ENCODE data around the gene MCCC2. TPM values are rescaled to one million over a fixed set of nuclear protein-coding genes. Genes with fewer than 3 reads are reported as not detected.
"Not testable (repeated sequence)": the region's sequence is repeated elsewhere in the genome, so short reads cannot be mapped to it uniquely, and the experiment has no call there.

Gene MCCC2
- total RNA-seq = 10 to 100 TPM in 5 of 8 experiments, 1 to 10 TPM in 3; 5.3 to 56.8 (median 15.1) TPM

DNA sequence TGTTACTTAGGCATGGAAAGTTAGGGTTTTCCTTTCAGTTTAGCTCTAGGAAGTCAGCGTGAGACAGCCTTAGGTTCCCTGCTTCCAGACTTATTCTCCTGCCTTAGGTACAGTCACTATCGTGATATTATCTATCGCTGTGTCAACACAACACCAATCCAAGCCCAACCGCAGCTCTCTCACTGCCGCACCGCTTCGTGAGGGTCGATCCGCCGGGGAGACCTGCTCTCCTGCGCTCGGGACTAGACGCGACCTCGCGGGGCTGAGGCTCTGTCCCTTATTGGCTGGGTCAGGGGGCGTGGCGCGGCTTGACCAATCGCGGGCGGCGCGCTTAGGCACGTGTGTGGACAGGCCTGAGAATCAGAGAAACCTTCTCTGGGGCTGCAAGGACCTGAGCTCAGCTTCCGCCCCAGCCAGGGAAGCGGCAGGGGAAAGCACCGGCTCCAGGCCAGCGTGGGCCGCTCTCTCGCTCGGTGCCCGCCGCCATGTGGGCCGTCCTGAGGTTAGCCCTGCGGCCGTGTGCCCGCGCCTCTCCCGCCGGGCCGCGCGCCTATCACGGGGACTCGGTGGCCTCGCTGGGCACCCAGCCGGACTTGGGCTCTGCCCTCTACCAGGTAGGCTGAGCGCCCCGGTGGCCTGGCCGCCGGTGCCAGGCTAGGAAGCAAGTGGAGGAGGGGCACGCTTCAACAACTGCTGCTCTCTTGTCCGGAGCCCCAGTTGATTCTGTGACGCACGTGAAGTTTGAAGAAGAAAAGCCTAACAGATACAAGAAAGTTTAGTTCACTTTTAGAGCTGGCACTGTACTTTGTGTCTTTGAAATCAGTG, at the start of gene MCCC2:
MCCC2 (plus strand) TSS at position 400 of the 825 bp plus-strand sequence; CDS start at position 486, 86 bp downstream.
- in situ Hi-C loops (cut with MboI; ENCODE audit: low pct_unique_long_range_greater_than_20kb in 2 of 9, low sequenced_read_pairs in 9 of 9, unreplicated experiment in 9 of 9) = no loop called here
- ATAC-seq (replicated peaks in 6 of 8) = peak; percentile 98 to 100 (median 100)
- H3K27ac ChIP-seq = peak within 1 kb of the TSS in 1 of 2 donors; percentile 48
- 3 to 17% (median 11%) methylated on average over 1 to 13 of the region's 56 CpGs; no CpG with 5 or more reads in 6 of the 10 experiments for WGBS, 10 experiments
- H3K4me3 ChIP-seq = peak within 1 kb of the TSS; percentile 55 to 75 (median 72)
- H3K4me1 ChIP-seq (replicated peaks in 1 of 2) = peaks cover 2 to 10% of the 10 kb centered on the region in 2 donors

DNA sequence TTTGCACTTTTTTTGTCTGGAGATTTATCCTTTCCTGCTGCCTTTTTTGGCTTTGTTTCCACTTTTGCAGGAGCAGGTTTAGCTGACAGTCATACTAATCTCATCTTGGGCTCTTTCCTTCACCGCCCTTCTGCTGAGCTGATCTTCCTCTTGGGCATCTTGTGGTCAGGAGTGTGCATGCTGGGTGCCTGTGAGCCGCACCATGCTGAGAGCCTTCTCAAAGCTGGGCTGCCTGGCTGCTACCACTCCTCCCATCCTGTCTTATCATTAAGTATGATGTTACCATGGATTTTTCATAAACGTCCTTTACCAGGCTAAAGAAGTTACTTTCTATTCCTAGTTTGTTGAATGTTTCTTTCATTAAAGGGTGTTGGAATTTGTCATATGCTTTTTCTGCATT, 49.5 kb upstream of the MCCC2 start:
- 71 to 100% (median 93%) methylated on average over 1 to 3 of the region's 3 CpGs for WGBS, 10 experiments
- no peaks in the 10 kb centered on the region for H3K4me1 ChIP-seq (replicated peaks in 1 of 2)
- no peak overlapping the region for H3K27ac ChIP-seq
- in situ Hi-C loops (cut with MboI; ENCODE audit: low pct_unique_long_range_greater_than_20kb in 2 of 9, low sequenced_read_pairs in 9 of 9, unreplicated experiment in 9 of 9) = no loop called here
- H3K4me3 ChIP-seq = no peak overlapping the region
- ATAC-seq (replicated peaks in 6 of 8) = peak in 3 of 8 experiments; percentile 17 to 84 (median 60)

DNA sequence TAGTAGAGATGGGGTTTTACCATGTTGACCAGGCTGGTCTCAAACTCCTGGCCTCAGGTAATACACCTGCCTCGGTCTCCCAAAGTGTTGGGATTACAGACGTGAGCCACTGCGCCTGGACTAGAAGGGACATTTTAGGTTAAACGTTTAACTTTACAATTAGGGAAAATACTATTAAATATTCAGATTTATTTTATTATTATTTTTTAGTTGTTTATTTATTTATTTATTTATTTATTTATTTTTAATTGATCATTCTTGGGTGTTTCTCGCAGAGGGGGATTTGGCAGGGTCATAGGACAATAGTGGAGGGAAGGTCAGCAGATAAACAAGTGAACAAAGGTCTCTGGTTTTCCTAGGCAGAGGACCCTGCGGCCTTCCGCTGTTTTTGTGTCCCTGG, 36.3 kb upstream of the MCCC2 start:
- 97 to 100% (median 100%) methylated on average over 1 to 6 of the region's 7 CpGs; no CpG with 5 or more reads in 5 of the 10 experiments for WGBS, 10 experiments
- not testable (repeated sequence) for ATAC-seq (replicated peaks in 6 of 8)

DNA sequence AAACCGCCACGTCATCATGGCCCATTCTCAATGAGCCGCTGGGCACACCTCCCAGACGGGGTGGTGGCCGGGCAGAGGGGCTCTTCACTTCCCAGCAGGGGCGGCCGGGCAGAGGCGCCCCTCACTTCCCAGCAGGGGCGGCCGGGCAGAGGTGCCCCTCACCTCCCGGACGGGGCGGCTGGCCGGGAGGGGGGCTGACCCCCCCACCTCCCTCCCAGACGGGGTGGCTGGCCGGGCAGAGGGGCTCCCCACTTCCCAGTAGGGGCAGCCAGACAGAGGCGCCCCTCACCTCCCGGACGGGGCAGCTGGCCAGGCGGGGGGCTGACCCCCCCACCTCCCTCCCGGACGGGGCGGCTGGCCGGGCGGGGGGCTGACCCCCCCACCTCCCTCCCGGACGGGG, 35.6 kb upstream of the MCCC2 start:
- in situ Hi-C loops (cut with MboI; ENCODE audit: low pct_unique_long_range_greater_than_20kb in 2 of 9, low sequenced_read_pairs in 9 of 9, unreplicated experiment in 9 of 9); H3K4me3 ChIP-seq; ATAC-seq (replicated peaks in 6 of 8); H3K27ac ChIP-seq; H3K4me1 ChIP-seq (replicated peaks in 1 of 2): not testable (repeated sequence)
- WGBS, 10 experiments = no CpG with 5 or more reads among the region's 27 CpGs

More for the DNA sequence above, 36.3 kb upstream of the MCCC2 start:
- in situ Hi-C loops (cut with MboI; ENCODE audit: low pct_unique_long_range_greater_than_20kb in 2 of 9, low sequenced_read_pairs in 9 of 9, unreplicated experiment in 9 of 9); H3K4me1 ChIP-seq (replicated peaks in 1 of 2); H3K27ac ChIP-seq; H3K4me3 ChIP-seq: not testable (repeated sequence)

DNA sequence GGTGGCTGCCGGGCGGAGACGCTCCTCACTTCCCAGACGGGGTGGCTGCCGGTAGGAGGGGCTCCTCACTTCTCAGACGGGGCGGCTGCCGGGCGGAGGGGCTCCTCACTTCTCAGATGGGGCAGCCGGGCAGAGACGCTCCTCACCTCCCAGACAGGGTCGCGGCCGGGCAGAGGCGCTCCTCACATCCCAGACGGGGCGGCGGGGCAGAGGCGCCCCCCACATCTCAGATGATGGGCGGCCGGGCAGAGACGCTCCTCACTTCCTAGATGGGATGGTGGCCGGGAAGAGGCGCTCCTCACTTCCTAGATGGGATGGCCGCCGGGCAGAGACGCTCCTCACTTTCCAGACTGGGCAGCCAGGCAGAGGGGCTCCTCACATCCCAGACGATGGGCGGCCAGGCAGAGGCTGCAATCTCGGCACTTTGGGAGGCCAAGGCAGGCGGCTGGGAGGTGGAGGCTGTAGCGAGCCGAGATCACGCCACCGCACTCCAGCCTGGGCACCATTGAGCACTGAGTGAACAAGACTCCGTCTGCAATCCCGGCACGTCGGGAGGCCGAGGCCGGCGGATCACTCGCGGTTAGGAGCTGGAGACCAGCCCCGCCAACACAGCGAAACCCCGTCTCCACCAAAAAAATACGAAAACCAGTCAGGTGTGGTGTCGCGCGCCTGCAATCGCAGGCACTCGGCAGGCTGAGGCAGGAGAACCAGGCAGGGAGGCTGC, 35.0 kb upstream of the MCCC2 start:
- in situ Hi-C loops (cut with MboI; ENCODE audit: low pct_unique_long_range_greater_than_20kb in 2 of 9, low sequenced_read_pairs in 9 of 9, unreplicated experiment in 9 of 9); H3K27ac ChIP-seq; H3K4me1 ChIP-seq (replicated peaks in 1 of 2); H3K4me3 ChIP-seq; ATAC-seq (replicated peaks in 6 of 8): not testable (repeated sequence)
- WGBS, 10 experiments = no CpG with 5 or more reads among the region's 53 CpGs

DNA sequence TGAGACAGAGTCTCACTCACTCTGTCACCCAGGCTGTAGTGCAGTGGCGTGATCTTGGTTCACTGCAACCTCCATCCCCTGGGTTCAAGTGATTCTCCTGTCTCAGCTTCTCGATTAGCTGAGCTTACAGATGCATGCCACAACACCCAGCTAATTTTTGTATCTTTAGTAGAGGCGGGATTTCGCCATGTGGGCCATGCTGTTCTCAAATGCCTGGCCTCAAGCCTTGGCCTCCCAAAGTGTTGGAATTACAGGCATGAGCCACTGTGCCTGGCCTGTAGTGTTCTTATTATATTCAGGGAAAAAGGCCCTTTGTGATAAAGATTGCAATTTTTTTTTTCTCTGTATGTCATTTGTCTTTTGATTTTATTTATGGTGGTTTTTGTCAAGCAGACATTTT, 24.0 kb upstream of the MCCC2 start:
- Histone ChIP-seq H3K27ac (no peak overlapping the region), H3K4me1 (replicated peaks in 1 of 2) (no peaks in the 10 kb centered on the region), H3K4me3 (no peak overlapping the region)
- in situ Hi-C loops (cut with MboI; ENCODE audit: low pct_unique_long_range_greater_than_20kb in 2 of 9, low sequenced_read_pairs in 9 of 9, unreplicated experiment in 9 of 9) = no loop called here
- WGBS, 10 experiments = 71 to 100% (median 92%) methylated on average over 1 to 4 of the region's 4 CpGs; no CpG with 5 or more reads in 2 of the 10 experiments
- ATAC-seq (replicated peaks in 6 of 8) = no peak

DNA sequence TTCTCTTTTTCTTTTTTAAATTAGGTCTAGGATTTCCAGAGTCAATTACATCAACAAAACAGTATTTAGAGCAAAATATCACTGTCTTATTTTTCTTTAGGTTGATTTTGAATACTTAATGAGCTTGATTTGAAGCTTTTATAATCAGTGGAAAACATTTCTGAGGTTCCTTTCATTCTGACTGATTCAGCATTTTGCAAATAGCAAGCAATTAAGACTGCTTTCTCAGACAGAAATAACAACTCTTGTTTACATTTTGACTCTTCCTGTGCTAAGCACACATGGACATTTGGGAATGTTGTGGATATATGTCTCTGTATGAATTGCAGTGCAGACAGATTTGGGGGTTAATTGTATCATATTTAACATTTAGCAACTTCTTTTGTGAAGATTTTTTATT, 22.2 kb upstream of the MCCC2 start:
- ATAC-seq (replicated peaks in 6 of 8) = no peak
- H3K4me3 ChIP-seq = no peak overlapping the region
- in situ Hi-C loops (cut with MboI; ENCODE audit: low pct_unique_long_range_greater_than_20kb in 2 of 9, low sequenced_read_pairs in 9 of 9, unreplicated experiment in 9 of 9) = no loop called here
- peaks cover 0 to 2% of the 10 kb centered on the region in 2 donors for H3K4me1 ChIP-seq (replicated peaks in 1 of 2)
- H3K27ac ChIP-seq = no peak overlapping the region

DNA sequence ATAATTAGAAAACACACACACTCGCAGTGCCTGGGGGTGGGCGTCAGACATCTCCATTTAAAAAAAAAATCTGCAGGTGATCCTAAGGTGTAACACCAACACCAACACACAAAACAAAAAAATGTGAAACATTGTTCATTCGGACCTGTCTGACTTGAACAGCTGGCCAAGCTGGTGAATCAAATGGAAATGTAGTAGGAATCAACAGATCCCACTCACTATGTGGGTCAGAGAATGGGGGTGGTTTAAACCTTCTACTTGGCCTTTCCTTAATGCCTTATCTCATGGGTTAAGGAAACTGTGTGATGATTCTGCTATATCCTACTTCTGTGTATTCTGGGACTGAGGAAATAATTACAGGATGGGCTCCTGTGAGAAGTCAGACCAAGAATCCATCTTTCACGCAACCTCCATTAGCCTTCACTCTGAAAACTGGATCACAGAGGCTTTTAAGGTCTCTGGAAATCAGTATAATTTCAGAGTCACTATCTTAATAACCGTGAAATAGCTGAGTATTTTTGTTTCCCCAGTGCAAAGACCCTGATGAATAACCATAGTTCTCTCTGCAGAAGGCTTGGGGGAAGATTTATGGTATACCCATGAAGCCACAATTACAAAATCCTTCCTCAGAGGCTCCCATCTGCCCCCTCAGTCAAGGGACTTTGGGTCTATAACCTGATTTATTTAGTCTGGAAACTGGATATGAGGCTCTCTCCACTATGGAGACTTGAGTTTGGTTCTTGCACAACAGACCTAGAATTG, 17.2 kb upstream of the MCCC2 start:
- 73 to 100% (median 94%) methylated on average over 1 to 4 of the region's 5 CpGs; no CpG with 5 or more reads in 1 of the 10 experiments for WGBS, 10 experiments
- ATAC-seq (replicated peaks in 6 of 8) = no peak
- Histone ChIP-seq H3K4me3 (no peak overlapping the region), H3K4me1 (replicated peaks in 1 of 2) (peaks cover 0 to 7% of the 10 kb centered on the region in 2 donors), H3K27ac (no peak overlapping the region)
- in situ Hi-C loops (cut with MboI; ENCODE audit: low pct_unique_long_range_greater_than_20kb in 2 of 9, low sequenced_read_pairs in 9 of 9, unreplicated experiment in 9 of 9) = no loop called here

DNA sequence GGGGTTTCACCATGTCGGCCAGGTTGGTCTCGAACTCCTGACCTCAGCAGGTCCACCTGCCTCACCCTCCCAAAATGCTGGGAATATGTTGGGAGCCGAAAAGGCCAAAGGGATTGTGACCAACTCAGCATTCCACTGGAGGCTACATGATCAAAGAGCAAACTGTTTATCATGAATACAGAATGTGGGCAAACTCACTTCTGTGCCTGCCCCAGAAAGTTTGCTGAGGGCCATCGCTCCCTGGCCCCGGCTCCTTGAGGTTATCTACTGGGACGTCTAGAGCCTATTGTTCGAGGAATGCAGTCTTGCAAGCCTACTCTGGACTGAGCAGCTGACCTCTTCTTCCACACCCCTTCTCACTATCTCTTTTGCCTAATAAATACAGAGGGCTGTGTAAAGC, 15.3 kb upstream of the MCCC2 start:
- H3K27ac ChIP-seq; H3K4me1 ChIP-seq (replicated peaks in 1 of 2); in situ Hi-C loops (cut with MboI; ENCODE audit: low pct_unique_long_range_greater_than_20kb in 2 of 9, low sequenced_read_pairs in 9 of 9, unreplicated experiment in 9 of 9); H3K4me3 ChIP-seq; ATAC-seq (replicated peaks in 6 of 8): not testable (repeated sequence)
- whole genome bisulfite sequencing, 10 experiments = 80 to 100% (median 100%) methylated on average over 1 to 4 of the region's 7 CpGs; no CpG with 5 or more reads in 3 of the 10 experiments

DNA sequence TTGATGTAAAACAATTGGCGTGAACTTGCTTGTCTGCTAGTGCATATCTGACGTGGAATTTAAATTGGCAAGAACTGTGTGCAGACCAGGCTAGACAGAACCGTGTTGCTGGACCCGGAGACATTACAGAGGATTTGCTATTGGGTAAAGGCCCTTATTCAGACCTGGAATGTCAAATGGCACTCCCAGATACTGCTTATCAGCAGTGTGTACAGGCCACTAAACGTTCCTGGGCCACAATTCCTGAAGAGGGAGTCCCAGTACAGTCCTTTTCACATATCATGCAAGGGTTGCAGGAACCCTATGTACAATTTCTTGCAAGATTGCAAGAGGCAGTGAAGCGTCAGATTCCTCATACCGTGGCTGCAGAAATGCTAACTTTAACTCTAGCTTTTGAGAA, 13.5 kb upstream of the MCCC2 start:
- H3K4me1 ChIP-seq (replicated peaks in 1 of 2) = peaks cover 0 to 7% of the 10 kb centered on the region in 2 donors
- no peak overlapping the region for H3K4me3 ChIP-seq
- no peak overlapping the region for H3K27ac ChIP-seq
- in situ Hi-C loops (cut with MboI; ENCODE audit: low pct_unique_long_range_greater_than_20kb in 2 of 9, low sequenced_read_pairs in 9 of 9, unreplicated experiment in 9 of 9) = no loop called here
- 42 to 100% (median 79%) methylated on average over 1 to 6 of the region's 7 CpGs; no CpG with 5 or more reads in 2 of the 10 experiments for WGBS, 10 experiments
- ATAC-seq (replicated peaks in 6 of 8) = no peak

DNA sequence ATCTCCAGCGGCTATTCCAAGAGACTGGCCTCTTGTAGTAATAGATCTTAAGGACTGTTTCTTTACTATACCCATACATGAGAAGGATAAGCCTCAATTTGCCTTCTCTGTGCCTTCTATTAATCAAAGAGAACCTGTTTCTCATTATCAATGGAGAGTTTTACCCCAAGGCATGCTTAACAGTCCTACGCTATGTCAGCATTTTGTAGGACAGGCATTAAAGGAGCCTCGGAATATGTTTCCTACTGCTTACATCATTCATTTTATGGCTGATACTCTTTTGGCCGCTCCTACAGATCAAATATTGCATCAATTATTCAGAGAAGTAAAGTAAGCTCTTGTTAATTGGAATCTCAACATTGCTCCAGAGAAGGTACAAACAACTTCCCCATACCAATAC, 11.6 kb upstream of the MCCC2 start:
- ATAC-seq (replicated peaks in 6 of 8); in situ Hi-C loops (cut with MboI; ENCODE audit: low pct_unique_long_range_greater_than_20kb in 2 of 9, low sequenced_read_pairs in 9 of 9, unreplicated experiment in 9 of 9); H3K27ac ChIP-seq; H3K4me3 ChIP-seq; H3K4me1 ChIP-seq (replicated peaks in 1 of 2): not testable (repeated sequence)
- WGBS, 10 experiments = 60 to 100% (median 95%) methylated on average over 1 to 3 of the region's 4 CpGs; no CpG with 5 or more reads in 2 of the 10 experiments

DNA sequence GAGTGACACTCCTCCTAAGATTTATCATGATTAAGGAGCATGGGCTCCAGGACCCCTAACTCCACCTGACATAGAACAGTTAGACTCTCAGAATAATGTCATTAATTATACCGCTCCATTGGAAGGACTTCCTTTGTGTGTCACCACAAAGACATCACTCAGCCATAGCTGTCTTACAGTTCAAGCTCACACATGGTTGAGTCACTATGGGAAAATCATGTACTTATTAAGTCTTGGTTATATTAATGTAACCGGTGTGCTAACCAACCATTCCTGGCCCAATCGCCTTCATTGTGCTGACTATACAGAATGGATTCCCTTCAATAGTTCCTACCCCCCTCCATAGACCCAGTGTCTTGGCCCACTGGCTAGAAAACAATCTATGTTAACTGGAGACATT, 10.9 kb upstream of the MCCC2 start:
- in situ Hi-C loops (cut with MboI; ENCODE audit: low pct_unique_long_range_greater_than_20kb in 2 of 9, low sequenced_read_pairs in 9 of 9, unreplicated experiment in 9 of 9) = no loop called here
- WGBS, 10 experiments = 72 to 100% (median 96%) methylated on average over 1 to 3 of the region's 3 CpGs; no CpG with 5 or more reads in 4 of the 10 experiments
- no peak for ATAC-seq (replicated peaks in 6 of 8)

DNA sequence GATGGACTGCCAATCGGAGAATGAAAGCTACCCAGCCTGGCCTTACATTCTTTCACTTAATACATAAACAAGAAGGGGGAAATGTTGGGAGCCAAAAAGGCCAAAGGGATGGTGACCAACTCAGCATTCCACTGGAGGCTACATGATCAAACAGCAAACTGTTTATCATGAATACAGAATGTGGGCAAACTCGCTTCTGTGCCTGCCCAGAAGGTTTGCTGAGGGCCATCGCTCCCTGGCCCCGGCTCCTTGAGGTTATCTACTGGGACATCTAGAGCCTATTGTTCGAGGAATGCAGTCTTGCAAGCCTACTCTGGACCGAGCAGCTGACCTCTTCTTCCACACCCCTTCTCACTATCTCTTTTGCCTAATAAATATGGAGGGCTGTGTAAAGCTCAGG, 9.3 kb upstream of the MCCC2 start:
- H3K4me1 ChIP-seq (replicated peaks in 1 of 2); ATAC-seq (replicated peaks in 6 of 8); H3K27ac ChIP-seq; H3K4me3 ChIP-seq; in situ Hi-C loops (cut with MboI; ENCODE audit: low pct_unique_long_range_greater_than_20kb in 2 of 9, low sequenced_read_pairs in 9 of 9, unreplicated experiment in 9 of 9): not testable (repeated sequence)
- WGBS, 10 experiments = 71 to 100% (median 100%) methylated on average over 1 to 6 of the region's 6 CpGs; no CpG with 5 or more reads in 1 of the 10 experiments

More for the DNA sequence above, 10.9 kb upstream of the MCCC2 start:
- Histone ChIP-seq H3K4me1 (replicated peaks in 1 of 2) (no peaks in the 10 kb centered on the region), H3K4me3 (no peak overlapping the region), H3K27ac (no peak overlapping the region)

Data from motor neuron (in vitro differentiated cells).